ENCODE data around the gene CRTAC1. TPM values are rescaled to one million over a fixed set of nuclear protein-coding genes. Genes with fewer than 3 reads are reported as not detected.

CRTAC1 gene
- total and polyA plus RNA-seq, 10 donors: 0.17 to 0.74 (median 0.26) TPM; not detected in 5

DNA sequence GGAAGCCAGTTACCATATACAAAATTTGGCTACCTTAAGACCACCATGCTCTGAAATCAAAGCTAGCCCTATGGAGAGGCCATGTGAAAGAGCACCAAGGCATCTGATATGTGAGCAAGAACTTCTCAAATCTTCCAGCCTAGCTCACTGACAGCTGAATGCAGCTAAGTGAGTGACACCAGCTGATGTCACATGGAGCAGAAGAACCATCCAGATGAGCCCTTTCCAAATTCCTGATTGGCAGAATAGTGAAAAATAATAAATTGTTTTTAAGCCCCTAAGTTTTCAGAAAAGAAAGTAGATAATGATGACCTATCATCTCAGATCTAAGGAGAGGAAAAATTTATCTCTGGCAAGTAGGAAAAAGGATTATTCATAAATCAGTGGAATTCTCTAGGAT lies 85.6 kb downstream of the CRTAC1 start:
- DNase-seq: no peak
- Histone ChIP-seq H3K4me1 (no peaks in the 10 kb centered on the region), H3K9me3 (peaks cover 0 to 33% (median 19%) of the 10 kb centered on the region in 8 donors), H3K36me3 (no peaks in the 10 kb centered on the region), H3K27me3 (replicated peaks in 1 of 7) (peaks cover 0 to 52% (median 0%) of the 10 kb centered on the region in 7 donors), H3K4me3 (no peak overlapping the region), H3K27ac (no peak overlapping the region)
- intact Hi-C loops (cut with DNase I; ENCODE audit: low total_unique reads): no loop called here
- TF ChIP-seq, protein P1, sequence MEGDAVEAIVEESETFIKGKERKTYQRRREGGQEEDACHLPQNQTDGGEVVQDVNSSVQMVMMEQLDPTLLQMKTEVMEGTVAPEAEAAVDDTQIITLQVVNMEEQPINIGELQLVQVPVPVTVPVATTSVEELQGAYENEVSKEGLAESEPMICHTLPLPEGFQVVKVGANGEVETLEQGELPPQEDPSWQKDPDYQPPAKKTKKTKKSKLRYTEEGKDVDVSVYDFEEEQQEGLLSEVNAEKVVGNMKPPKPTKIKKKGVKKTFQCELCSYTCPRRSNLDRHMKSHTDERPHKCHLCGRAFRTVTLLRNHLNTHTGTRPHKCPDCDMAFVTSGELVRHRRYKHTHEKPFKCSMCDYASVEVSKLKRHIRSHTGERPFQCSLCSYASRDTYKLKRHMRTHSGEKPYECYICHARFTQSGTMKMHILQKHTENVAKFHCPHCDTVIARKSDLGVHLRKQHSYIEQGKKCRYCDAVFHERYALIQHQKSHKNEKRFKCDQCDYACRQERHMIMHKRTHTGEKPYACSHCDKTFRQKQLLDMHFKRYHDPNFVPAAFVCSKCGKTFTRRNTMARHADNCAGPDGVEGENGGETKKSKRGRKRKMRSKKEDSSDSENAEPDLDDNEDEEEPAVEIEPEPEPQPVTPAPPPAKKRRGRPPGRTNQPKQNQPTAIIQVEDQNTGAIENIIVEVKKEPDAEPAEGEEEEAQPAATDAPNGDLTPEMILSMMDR (IDR thresholded peaks at IDR 0.05 in 8 of 11, conservative IDR thresholded peaks at IDR 0.05 in 3 of 11): no peak
- no peak for TF ChIP-seq POLR2A (IDR thresholded peaks at IDR 0.05)
- no peak for TF ChIP-seq POLR2AphosphoS5 (IDR thresholded peaks at IDR 0.05)

DNA sequence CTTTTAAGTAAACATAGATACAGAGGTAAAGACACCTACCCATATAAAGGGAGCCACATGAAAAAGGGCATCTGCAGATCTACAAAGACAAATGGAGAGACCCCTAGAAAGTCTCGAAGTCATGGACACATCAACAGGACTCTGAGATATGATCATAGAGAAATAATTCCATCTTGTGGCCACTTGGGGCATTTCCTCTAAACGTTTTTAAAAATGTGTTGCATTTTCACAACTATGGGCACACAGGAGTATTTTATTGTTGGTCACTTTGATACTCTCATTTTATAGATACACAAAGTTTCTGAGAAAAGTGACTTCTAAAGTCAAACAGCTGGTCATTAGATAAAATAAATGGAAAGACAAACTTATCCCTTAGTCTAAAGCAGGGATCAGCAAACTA lies 87.1 kb downstream of the CRTAC1 start:
- WGBS, 5 donors: 65 to 79% (median 66%) methylated on average over 2 of the region's 2 CpGs

GRCh38 chr10:97940534-97940933 lies 89.9 kb downstream of the CRTAC1 start:
- H3K27ac ChIP-seq: no peak overlapping the region
- WGBS, 5 donors: 17 to 42% (median 37%) methylated on average over 3 to 6 of the region's 6 CpGs
- H3K9me3 ChIP-seq: peaks cover 0 to 16% (median 9%) of the 10 kb centered on the region in 8 donors
- peak; percentile 47 for DNase-seq
- TF ChIP-seq POLR2AphosphoS5 (IDR thresholded peaks at IDR 0.05): no peak
- TF ChIP-seq POLR2A (IDR thresholded peaks at IDR 0.05): no peak
- TF ChIP-seq, protein P1 (IDR thresholded peaks at IDR 0.05 in 8 of 11, conservative IDR thresholded peaks at IDR 0.05 in 3 of 11): no peak
- peaks cover 0 to 52% (median 0%) of the 10 kb centered on the region in 7 donors for H3K27me3 ChIP-seq (replicated peaks in 1 of 7)
- intact Hi-C loops (cut with DNase I; ENCODE audit: low total_unique reads): no loop called here
- no peaks in the 10 kb centered on the region for H3K36me3 ChIP-seq
- H3K4me1 ChIP-seq: no peaks in the 10 kb centered on the region
- H3K4me3 ChIP-seq: no peak overlapping the region

More for the DNA sequence above, 87.1 kb downstream of the CRTAC1 start:
- Histone ChIP-seq H3K4me3 (no peak overlapping the region), H3K4me1 (no peaks in the 10 kb centered on the region), H3K9me3 (peaks cover 0 to 22% (median 11%) of the 10 kb centered on the region in 8 donors), H3K36me3 (no peaks in the 10 kb centered on the region), H3K27ac (no peak overlapping the region), H3K27me3 (replicated peaks in 1 of 7) (peaks cover 0 to 55% (median 0%) of the 10 kb centered on the region in 7 donors)
- TF ChIP-seq POLR2A (IDR thresholded peaks at IDR 0.05): no peak
- TF ChIP-seq, protein P1 (IDR thresholded peaks at IDR 0.05 in 8 of 11, conservative IDR thresholded peaks at IDR 0.05 in 3 of 11): no peak
- no peak for TF ChIP-seq POLR2AphosphoS5 (IDR thresholded peaks at IDR 0.05)
- intact Hi-C loops (cut with DNase I; ENCODE audit: low total_unique reads): no loop called here
- no peak for DNase-seq

GRCh38 chr10:97939446-97939990 lies 90.9 kb downstream of the CRTAC1 start:
- intact Hi-C loops (cut with DNase I; ENCODE audit: low total_unique reads): no loop called here
- peaks cover 0 to 8% (median 2%) of the 10 kb centered on the region in 8 donors for H3K9me3 ChIP-seq
- no peak overlapping the region for H3K4me3 ChIP-seq
- 24 to 47% (median 38%) methylated on average over 5 of the region's 5 CpGs for WGBS, 5 donors
- no peaks in the 10 kb centered on the region for H3K36me3 ChIP-seq
- TF ChIP-seq, protein P1 (IDR thresholded peaks at IDR 0.05 in 8 of 11, conservative IDR thresholded peaks at IDR 0.05 in 3 of 11): no peak
- TF ChIP-seq POLR2A (IDR thresholded peaks at IDR 0.05) (no peak), POLR2AphosphoS5 (IDR thresholded peaks at IDR 0.05) (no peak)
- no peaks in the 10 kb centered on the region for H3K4me1 ChIP-seq
- H3K27me3 ChIP-seq (replicated peaks in 1 of 7): peaks cover 0 to 57% (median 0%) of the 10 kb centered on the region in 7 donors
- DNase-seq: peak; percentile 51
- no peak overlapping the region for H3K27ac ChIP-seq

All from spleen (tissue), 11 donors.